Right atrium auricular region (tissue), 2 donors: ENCODE measurements around the gene LNPEP. TPM values are rescaled to one million over a fixed set of nuclear protein-coding genes. Genes with fewer than 3 reads are reported as not detected.

Experiments used
- DNase-seq: peaks from one replicate; pipeline ENCODE4 v3.0.0-alpha.2; 2019; ENCODE audit warnings: low spot score
- H3K27ac ChIP-seq, 2 donors: fragments of 200-600 bp; sonication (generic); 1 replicate in 1 of 2; 2 replicates in 1 of 2; pipeline ENCODE4 v1.5.1; 2016 to 2019
- H3K27me3 ChIP-seq, 2 donors: fragments of 200-600 bp; sonication (generic); one replicate each; pipeline versions ENCODE4 v1.5.1 to v1.6.0; 2017 to 2019
- H3K36me3 ChIP-seq: fragments of 200-600 bp; sonication (generic); one replicate; pipeline ENCODE4 v1.5.1; 2016
- H3K4me1 ChIP-seq, 2 donors: fragments of 200-600 bp; sonication (generic); one replicate each; pipeline versions ENCODE4 v1.5.1 to v1.6.0; 2017 to 2019
- H3K4me3 ChIP-seq, 2 donors: fragments of 200-600 bp; sonication (generic); 1 replicate in 1 of 2; 2 replicates in 1 of 2; pipeline ENCODE4 v1.5.1; 2017 to 2019; ENCODE audit warnings: mild to moderate bottlenecking in 1 of 2, moderate library complexity in 1 of 2
- H3K9me3 ChIP-seq, 2 donors: fragments of 200-600 bp; sonication (generic); one replicate each; pipeline ENCODE4 v1.5.1; 2019
- total RNA-seq, 2 donors: library from RNA; depleted of rRNA; stranded (reverse); fragments of >200 nt; gene quantifications; one replicate each; pipeline ENCODE4 v1.1.0, GENCODE V29; 2016
- TF ChIP-seq, protein P1 (sequence below), 2 donors: fragments of 200-600 bp; sonication (generic); IDR thresholded peaks; one replicate each; pipeline ENCODE4 v1.5.1; 2019; ENCODE audit warnings: antibody characterized with exemption in 2 of 2

The LNPEP gene
- total RNA-seq, 2 donors from 2014 or later, result 50.2 to 60.0 TPM

DNA sequence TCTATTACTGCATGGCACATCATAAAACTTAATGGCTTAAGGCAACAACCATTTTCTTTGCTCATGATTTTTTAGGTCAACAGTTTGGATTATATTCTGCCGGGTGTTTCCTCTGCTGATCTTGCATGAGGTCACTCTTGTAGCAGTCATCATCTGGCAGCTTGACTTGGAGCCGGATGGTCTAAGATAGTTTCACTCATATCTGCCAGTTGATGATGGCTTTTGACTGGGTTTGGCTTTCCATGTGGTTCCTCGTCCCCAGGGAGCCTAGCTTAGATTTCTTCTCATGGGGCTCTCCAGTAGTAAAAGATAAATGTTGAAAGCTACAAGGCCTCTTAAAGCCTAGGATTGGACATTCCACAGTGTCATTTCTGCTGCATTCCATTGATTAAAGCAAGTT is 27.4 kb downstream of the LNPEP start:
- H3K36me3 ChIP-seq, result no peaks in the 10 kb centered on the region
- H3K9me3 ChIP-seq, result no peaks in the 10 kb centered on the region
- H3K4me1 ChIP-seq, result peaks cover 0 to 42% of the 10 kb centered on the region in 2 donors
- TF ChIP-seq, protein P1, sequence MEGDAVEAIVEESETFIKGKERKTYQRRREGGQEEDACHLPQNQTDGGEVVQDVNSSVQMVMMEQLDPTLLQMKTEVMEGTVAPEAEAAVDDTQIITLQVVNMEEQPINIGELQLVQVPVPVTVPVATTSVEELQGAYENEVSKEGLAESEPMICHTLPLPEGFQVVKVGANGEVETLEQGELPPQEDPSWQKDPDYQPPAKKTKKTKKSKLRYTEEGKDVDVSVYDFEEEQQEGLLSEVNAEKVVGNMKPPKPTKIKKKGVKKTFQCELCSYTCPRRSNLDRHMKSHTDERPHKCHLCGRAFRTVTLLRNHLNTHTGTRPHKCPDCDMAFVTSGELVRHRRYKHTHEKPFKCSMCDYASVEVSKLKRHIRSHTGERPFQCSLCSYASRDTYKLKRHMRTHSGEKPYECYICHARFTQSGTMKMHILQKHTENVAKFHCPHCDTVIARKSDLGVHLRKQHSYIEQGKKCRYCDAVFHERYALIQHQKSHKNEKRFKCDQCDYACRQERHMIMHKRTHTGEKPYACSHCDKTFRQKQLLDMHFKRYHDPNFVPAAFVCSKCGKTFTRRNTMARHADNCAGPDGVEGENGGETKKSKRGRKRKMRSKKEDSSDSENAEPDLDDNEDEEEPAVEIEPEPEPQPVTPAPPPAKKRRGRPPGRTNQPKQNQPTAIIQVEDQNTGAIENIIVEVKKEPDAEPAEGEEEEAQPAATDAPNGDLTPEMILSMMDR (IDR thresholded peaks at IDR 0.05), result no peak
- H3K27ac ChIP-seq, result peak overlapping the region; percentile 54 to 60
- H3K4me3 ChIP-seq, result no peak overlapping the region
- no peaks in the 10 kb centered on the region for H3K27me3 ChIP-seq
- peak; percentile 88 for DNase-seq

DNA sequence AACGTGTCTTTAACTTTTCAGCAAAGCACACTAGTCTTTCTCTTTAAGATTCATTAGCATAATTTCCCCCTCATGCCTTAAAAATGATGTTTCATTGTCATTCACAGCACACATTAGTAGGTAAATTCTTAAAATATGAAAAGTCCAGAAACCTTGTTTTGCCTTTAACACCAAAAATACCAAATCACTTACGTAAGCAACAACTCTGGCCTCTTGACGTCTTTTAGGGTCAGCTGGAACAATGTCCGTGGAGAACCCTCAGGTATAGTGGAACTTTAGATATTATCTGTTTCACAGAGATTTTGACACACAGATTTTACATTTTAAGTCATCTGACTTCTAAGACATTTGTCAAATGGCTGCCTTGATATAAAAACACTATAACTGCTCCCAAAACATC is 30.9 kb downstream of the LNPEP start:
- H3K27ac ChIP-seq, result peak overlapping the region; percentile 4 to 69
- H3K4me1 ChIP-seq, result peaks cover 0 to 55% of the 10 kb centered on the region in 2 donors
- no peaks in the 10 kb centered on the region for H3K36me3 ChIP-seq
- DNase-seq, result no peak
- H3K27me3 ChIP-seq, result no peaks in the 10 kb centered on the region
- TF ChIP-seq, protein P1 (IDR thresholded peaks at IDR 0.05), result no peak
- H3K4me3 ChIP-seq, result no peak overlapping the region
- no peaks in the 10 kb centered on the region for H3K9me3 ChIP-seq

DNA sequence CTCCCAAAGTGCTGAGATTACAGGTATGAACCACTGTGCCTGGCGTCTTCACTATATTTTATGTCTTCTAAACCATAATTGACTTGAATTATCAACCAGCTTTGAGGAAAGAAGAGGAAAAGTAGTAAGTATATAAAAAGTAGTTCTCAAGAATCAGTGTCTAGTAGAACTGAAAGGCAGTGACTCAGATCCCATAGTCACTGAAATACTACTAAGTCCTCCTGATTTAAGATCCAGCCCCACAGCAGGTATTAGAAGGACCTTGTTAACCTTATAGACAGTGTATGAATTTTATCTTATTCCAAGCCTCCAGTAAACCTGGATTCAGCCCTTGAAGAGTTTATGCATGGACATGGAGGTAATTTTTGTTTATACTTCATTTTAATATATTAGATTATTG is 31.5 kb downstream of the LNPEP start:
- H3K27ac ChIP-seq, result peak overlapping the region; percentile 4 to 69
- H3K4me3 ChIP-seq, result no peak overlapping the region
- peaks cover 0 to 54% of the 10 kb centered on the region in 2 donors for H3K4me1 ChIP-seq
- H3K9me3 ChIP-seq, result no peaks in the 10 kb centered on the region
- TF ChIP-seq, protein P1 (IDR thresholded peaks at IDR 0.05), result no peak
- no peaks in the 10 kb centered on the region for H3K36me3 ChIP-seq
- no peaks in the 10 kb centered on the region for H3K27me3 ChIP-seq
- no peak for DNase-seq

DNA sequence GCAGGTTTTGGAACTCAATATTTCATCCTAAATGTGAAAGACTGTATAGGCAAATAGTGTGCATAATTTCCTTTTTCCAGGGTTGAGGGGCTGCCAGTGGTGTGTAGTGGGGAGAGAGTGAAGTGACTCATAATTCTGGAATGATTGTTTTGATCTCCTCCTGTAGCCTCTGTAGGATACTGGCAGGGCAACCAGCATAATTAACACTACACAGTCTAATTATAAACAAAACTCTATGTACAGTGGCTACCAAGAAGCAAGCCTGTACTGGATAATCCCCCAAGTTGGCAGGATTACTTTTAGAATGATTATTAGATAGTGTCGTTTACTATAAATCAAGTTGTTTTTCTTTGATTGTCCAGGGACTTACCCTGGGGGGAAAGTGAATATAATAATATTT is 32.2 kb downstream of the LNPEP start:
- Histone ChIP-seq H3K4me3 (no peak overlapping the region), H3K9me3 (no peaks in the 10 kb centered on the region), H3K36me3 (no peaks in the 10 kb centered on the region), H3K27ac (peak overlapping the region; percentile 56 to 69), H3K27me3 (no peaks in the 10 kb centered on the region), H3K4me1 (peaks cover 0 to 54% of the 10 kb centered on the region in 2 donors)
- no peak for DNase-seq
- TF ChIP-seq, protein P1 (IDR thresholded peaks at IDR 0.05), result no peak

DNA sequence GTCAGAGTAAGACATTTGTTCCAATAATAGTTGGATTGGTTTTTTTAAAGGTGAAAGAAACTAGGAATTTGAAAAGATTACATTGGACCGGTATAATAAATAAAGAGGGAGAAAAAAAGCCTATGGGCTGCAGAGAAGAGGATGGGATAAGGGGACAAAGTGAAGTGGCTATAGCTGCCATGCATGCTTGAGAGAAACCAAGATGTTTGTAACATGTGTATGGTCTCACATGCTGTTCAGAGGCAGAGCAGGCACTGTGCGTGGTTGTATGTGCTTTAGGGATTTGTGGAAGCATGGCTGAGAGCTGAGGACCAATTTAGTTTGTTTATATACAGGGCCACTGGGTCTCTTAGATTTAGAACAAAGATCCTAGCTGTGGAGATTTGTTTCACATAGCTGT is 32.7 kb downstream of the LNPEP start:
- H3K4me1 ChIP-seq, result peaks cover 0 to 52% of the 10 kb centered on the region in 2 donors
- DNase-seq, result no peak
- H3K27me3 ChIP-seq, result no peaks in the 10 kb centered on the region
- H3K4me3 ChIP-seq, result no peak overlapping the region
- no peaks in the 10 kb centered on the region for H3K9me3 ChIP-seq
- TF ChIP-seq, protein P1 (IDR thresholded peaks at IDR 0.05), result no peak
- peak overlapping the region; percentile 56 to 69 for H3K27ac ChIP-seq
- no peaks in the 10 kb centered on the region for H3K36me3 ChIP-seq

DNA sequence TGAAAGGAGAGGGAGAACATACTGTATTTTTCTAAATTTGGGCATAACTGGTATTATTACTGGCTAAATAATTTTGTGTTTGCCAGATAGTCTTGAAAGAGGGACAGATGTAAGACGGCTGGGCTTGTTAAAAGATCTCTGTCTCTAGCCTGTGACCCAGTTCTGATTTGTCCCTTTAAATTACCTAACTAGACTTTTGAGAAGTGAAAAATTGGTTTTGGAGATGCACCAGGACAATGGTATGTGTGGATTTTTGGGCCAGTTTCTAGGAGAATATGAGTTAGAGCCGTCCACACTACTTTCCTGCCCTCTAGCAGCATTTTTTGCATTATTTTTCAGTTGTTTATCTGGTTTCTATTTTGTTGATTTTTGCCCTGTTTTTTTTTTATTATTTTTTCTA is 33.5 kb downstream of the LNPEP start:
- Histone ChIP-seq H3K4me1 (peaks cover 0 to 55% of the 10 kb centered on the region in 2 donors), H3K36me3 (no peaks in the 10 kb centered on the region), H3K27me3 (no peaks in the 10 kb centered on the region), H3K4me3 (no peak overlapping the region), H3K9me3 (no peaks in the 10 kb centered on the region), H3K27ac (peak overlapping the region; percentile 56 to 69)
- no peak for DNase-seq
- TF ChIP-seq, protein P1 (IDR thresholded peaks at IDR 0.05), result no peak
